Measurements from ENCODE around the gene MAVS. TPM values are rescaled to one million over a fixed set of nuclear protein-coding genes. Genes with fewer than 3 reads are reported as not detected.

Gene MAVS
- total RNA-seq, 4 donors from 2014 or later, result 28.5 to 50.0 (median 40.1) TPM

GRCh38 chr20:3858689-3859088 is 12.1 kb downstream of the MAVS start:
- H3K36me3 ChIP-seq, result peaks cover 0 to 96% of the 10 kb centered on the region in 2 donors
- H3K9me3 ChIP-seq, result no peaks in the 10 kb centered on the region
- no peak for ATAC-seq
- TF ChIP-seq POLR2AphosphoS5 (IDR thresholded peaks at IDR 0.05) (no peak), EP300 (IDR thresholded peaks at IDR 0.05) (no peak), POLR2A (IDR thresholded peaks at IDR 0.05) (no peak), CTCF (IDR thresholded peaks at IDR 0.05) (no peak)
- H3K27ac ChIP-seq, result no peak overlapping the region
- 94 to 95% methylated on average over 4 to 6 of the region's 6 CpGs for WGBS, 2 donors (ENCODE audit: low coverage in 1 of 2)
- H3K4me3 ChIP-seq, result no peak overlapping the region
- H3K27me3 ChIP-seq, result no peaks in the 10 kb centered on the region
- H3K4me1 ChIP-seq, result peaks cover 0 to 9% (median 3%) of the 10 kb centered on the region in 3 donors

GRCh38 chr20:3861191-3861590 is 14.6 kb downstream of the MAVS start:
- TF ChIP-seq POLR2A (IDR thresholded peaks at IDR 0.05), result no peak
- Histone ChIP-seq H3K27me3 (no peaks in the 10 kb centered on the region), H3K4me3 (no peak overlapping the region), H3K4me1 (no peaks in the 10 kb centered on the region), H3K9me3 (no peaks in the 10 kb centered on the region), H3K27ac (no peak overlapping the region), H3K36me3 (peaks cover 0 to 100% of the 10 kb centered on the region in 2 donors)
- ATAC-seq, result no peak
- 100% methylated on average over 2 of the region's 7 CpGs for WGBS, 2 donors (ENCODE audit: low coverage in 1 of 2)

GRCh38 chr20:3862333-3862732 is 15.7 kb downstream of the MAVS start:
- no CpG with 5 or more reads among the region's 1 CpG for WGBS, 2 donors (ENCODE audit: low coverage in 1 of 2)
- H3K27ac ChIP-seq, result no peak overlapping the region
- no peak for TF ChIP-seq EP300 (IDR thresholded peaks at IDR 0.05)
- no peak for TF ChIP-seq CTCF (IDR thresholded peaks at IDR 0.05)
- H3K4me1 ChIP-seq, result no peaks in the 10 kb centered on the region
- no peaks in the 10 kb centered on the region for H3K27me3 ChIP-seq
- no peak overlapping the region for H3K4me3 ChIP-seq
- no peak for ATAC-seq
- no peaks in the 10 kb centered on the region for H3K9me3 ChIP-seq
- H3K36me3 ChIP-seq, result peaks cover 0 to 100% of the 10 kb centered on the region in 2 donors

GRCh38 chr20:3863317-3863716 is 16.7 kb downstream of the MAVS start:
- no peak overlapping the region for H3K27ac ChIP-seq
- H3K27me3 ChIP-seq, result no peaks in the 10 kb centered on the region
- no peak for ATAC-seq
- TF ChIP-seq CTCF (IDR thresholded peaks at IDR 0.05) (no peak), POLR2A (IDR thresholded peaks at IDR 0.05) (no peak), EP300 (IDR thresholded peaks at IDR 0.05) (no peak), POLR2AphosphoS5 (IDR thresholded peaks at IDR 0.05) (no peak)
- no peak overlapping the region for H3K4me3 ChIP-seq
- WGBS, 2 donors (ENCODE audit: low coverage in 1 of 2), result 82 to 94% methylated on average over 2 to 6 of the region's 7 CpGs
- H3K36me3 ChIP-seq, result peaks cover 0 to 99% of the 10 kb centered on the region in 2 donors
- H3K4me1 ChIP-seq, result no peaks in the 10 kb centered on the region
- no peaks in the 10 kb centered on the region for H3K9me3 ChIP-seq

GRCh38 chr20:3864518-3864917 is 17.9 kb downstream of the MAVS start:
- H3K36me3 ChIP-seq, result peaks cover 0 to 97% of the 10 kb centered on the region in 2 donors
- ATAC-seq, result no peak
- H3K4me3 ChIP-seq, result no peak overlapping the region
- H3K4me1 ChIP-seq, result no peaks in the 10 kb centered on the region
- no peaks in the 10 kb centered on the region for H3K27me3 ChIP-seq
- WGBS, 2 donors (ENCODE audit: low coverage in 1 of 2), result 80% methylated on average over 2 of the region's 5 CpGs; no CpG with 5 or more reads in 1 of the 2 donors
- no peaks in the 10 kb centered on the region for H3K9me3 ChIP-seq
- TF ChIP-seq CTCF (IDR thresholded peaks at IDR 0.05) (no peak), POLR2A (IDR thresholded peaks at IDR 0.05) (no peak), EP300 (IDR thresholded peaks at IDR 0.05) (no peak), POLR2AphosphoS5 (IDR thresholded peaks at IDR 0.05) (no peak)
- H3K27ac ChIP-seq, result no peak overlapping the region
